HG02588 (cell line): ENCODE results near the gene SNTG2.

Experiments
- ATAC-seq: cut with Tn5 transposase; IDR thresholded peaks from one replicate; pipeline ENCODE4 v1.9.1; 2021; ENCODE audit warnings: mild to moderate bottlenecking, moderate library complexity; ENCODE audit not compliant: unreplicated experiment

The SNTG2 gene

GRCh38 chr2:987789-988188, 37.1 kb downstream of the SNTG2 start:
- no peak for ATAC-seq

GRCh38 chr2:989781-990467, 39.3 kb downstream of the SNTG2 start:
- ATAC-seq = no peak

- ATAC-seq = no peak
Observed at GRCh38 chr2:990970-991369, 40.3 kb downstream of the SNTG2 start.

GRCh38 chr2:1002350-1002749, 51.7 kb downstream of the SNTG2 start:
- no peak for ATAC-seq

DNA sequence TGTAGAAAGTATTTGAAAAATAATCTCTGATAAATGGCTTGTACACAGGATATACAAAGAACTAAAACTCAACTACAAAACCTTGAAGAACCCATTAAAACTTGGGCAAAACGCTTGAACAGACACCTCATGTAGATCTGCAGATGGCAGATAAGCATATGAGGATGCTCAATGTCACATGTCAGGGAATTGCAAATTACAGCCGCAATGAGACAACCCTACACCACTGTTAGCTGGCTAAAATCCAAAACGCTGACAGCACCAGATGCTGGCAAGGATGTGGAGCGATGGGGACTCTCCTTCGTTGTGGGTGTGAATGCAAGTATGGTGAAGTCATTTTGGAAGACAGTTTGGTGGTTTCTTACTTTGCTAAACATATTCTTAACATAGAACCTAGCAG, 53.7 kb downstream of the SNTG2 start:
- no peak for ATAC-seq

DNA sequence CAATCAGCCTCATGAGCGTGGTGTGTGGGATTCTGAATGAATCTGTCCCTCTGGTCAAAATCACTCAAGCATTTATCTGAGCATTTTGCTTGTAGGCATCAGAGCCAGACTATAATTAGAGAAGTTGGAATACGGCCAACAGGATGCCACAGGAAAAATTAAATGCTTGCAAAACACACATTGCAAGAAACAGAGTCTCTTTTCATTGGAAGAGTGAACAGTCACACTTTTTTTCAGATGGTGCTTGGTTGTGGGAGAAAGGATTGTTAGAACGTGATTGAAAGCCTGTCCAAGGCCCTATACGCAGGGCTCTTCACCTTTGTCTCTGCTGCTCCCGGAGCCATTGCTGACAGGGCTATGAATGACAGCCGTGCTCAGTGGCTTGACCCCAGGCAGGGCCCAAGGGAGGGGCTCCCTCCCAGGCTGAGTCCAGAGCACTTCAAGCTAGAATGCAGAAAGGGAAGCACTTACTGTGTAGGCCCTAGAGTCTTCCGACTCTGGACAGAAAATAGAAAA, 59.8 kb downstream of the SNTG2 start:
- ATAC-seq = no peak

DNA sequence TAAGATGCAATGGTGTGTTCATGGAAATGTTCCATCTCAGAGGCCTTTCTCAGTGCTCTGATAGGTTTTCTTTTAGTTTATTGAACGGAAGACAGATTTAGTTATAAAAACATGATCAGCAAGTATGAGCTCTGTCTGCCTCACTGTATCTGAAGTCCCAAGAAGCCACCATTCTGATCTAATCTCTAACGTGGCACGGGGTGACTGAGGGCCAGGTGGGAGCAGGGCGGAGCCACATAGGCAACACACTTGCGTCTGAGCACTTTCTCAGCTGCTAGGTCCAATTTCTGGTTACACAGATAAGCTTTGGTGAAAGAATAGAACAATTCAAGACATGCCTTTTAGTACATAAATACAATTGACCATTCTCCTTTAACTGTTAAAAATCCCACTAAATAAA, 60.4 kb downstream of the SNTG2 start:
- no peak for ATAC-seq

GRCh38 chr2:1011985-1012384, 61.3 kb downstream of the SNTG2 start:
- no peak for ATAC-seq

DNA sequence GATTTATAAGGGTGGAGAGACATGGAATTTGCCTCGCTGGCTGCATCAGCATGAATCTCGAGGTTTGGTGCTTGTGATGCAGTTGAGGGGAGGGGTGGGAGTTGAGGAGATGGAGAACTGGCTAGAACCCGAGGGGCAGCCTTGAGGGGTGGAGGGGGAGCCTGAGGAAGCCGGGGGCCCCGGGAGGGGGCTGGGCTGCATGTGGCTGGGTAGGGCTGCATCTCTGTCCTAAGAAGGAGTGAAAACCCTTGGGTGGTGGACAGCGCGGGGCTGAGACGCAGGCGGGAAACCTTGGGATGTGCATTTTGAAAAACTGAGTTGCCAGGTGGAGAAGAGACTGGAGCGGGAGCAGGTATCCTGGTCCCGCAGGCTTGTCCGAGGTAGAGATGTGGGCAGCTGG, 64.2 kb downstream of the SNTG2 start:
- no peak for ATAC-seq

- no peak for ATAC-seq
Observed at GRCh38 chr2:1016500-1016899, 65.9 kb downstream of the SNTG2 start.

GRCh38 chr2:1017827-1018226, 67.2 kb downstream of the SNTG2 start:
- ATAC-seq = no peak

DNA sequence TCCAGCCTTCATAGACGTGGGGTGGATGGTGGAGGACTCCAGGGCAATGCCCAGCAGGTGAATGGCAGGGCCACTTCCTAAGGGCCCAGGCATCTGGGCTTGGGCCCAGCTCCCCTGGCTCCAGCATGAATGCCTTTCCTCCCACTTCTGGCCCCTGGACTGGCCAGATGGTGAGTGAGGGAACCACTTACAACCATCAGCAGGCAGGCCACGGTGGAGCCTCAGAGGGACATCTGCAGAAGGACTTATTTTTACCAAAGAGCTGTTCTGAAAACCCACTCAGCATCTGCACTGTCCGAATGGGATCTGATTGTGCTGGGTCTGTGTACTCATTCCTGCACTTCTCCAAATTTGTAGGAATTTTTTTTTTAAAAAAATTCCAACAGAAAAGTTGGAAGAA, 69.6 kb downstream of the SNTG2 start:
- ATAC-seq = no peak

DNA sequence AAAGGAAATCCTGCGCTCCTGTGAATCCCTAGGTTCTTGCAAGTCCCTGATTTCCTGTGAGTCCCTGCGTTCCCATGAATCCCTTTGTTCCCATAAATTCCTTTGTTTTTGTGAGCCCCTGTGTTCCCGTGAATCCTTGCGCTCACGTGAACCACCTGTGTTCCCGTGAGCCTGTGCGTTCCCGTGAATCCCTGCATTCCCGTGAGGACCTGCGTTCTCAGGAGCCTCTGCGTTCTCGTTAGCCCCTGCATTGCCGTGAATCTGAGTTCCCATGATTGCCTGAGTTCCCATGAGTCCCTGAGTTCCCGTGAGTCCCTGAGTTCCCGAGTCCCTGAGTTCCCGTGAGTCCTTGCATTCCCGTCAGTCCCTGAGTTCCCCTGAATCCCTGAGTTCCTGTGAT, 71.5 kb downstream of the SNTG2 start:
- no peak for ATAC-seq

DNA sequence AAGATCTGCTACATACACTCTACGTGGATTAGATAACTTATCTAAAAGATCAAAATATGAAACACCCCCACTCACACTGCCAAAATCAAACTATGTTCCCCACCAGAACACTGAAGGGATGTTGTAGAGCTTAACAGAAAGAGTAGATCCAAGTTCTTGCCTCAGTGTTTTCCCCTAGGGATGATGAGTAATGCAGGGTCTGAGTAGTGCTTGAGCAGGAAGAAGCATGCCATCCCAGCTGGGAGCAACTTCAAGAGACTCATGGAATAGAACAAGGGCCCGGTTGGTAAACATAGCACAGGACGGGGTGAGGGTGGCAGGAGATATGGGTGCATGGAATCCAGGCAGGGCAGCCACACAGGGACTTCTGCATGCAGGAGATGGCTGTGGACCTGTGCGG, 74.3 kb downstream of the SNTG2 start:
- ATAC-seq = no peak

DNA sequence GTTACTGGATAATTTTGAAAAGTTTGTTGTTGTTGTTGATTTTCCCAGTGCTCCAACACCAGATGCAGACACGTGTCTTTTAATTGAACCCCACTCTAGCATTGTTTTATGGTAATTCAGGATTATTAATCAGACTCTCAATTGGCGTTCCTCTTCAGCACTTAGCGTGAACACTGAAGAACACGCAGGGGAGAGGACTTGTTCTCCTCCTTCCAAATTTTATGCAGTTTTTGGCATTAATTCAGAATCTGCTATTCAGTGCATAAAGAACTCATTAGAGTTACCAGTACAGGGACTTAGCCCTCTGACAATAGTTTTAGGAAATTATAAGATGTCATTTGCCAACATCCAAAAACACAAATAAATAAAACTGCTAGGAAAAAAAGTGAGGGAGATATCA, 75.5 kb downstream of the SNTG2 start:
- no peak for ATAC-seq

DNA sequence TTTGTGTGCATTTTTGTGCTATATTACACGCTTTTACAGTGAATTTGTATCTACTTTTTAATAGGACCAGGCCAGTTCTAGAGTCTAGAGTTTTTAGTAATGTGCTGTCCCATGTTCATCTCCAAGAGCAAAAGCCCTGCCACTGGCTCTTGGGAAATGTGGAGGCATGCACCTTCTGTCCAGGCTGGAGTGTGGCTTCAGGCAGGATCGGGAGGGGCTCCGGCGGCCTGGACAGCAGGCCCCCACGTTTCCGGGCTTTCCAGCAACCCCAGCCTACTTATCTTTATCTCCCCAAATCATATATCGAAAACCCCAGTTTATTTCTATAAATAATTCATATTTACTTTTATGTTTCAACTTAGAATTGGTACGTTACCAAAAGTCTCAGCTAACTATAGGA, 78.2 kb downstream of the SNTG2 start:
- no peak for ATAC-seq

DNA sequence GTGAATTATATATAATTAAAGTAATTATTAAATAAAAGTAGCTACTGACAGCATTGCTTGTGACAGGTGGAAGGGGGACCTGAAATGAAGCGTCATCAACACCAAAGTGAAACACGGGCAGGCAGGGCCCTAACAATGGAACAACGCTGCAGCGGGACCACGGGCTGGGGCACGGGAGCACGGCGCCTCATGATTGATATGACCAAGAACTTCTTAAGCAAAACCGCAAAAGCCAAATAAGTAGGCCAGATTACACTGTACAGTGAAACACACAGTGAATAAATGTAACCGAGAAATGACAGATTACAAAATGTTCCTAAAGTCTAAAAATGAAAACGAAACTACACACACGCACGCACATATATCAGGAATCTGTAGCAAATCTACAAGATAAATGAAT, 81.4 kb downstream of the SNTG2 start:
- ATAC-seq = no peak

DNA sequence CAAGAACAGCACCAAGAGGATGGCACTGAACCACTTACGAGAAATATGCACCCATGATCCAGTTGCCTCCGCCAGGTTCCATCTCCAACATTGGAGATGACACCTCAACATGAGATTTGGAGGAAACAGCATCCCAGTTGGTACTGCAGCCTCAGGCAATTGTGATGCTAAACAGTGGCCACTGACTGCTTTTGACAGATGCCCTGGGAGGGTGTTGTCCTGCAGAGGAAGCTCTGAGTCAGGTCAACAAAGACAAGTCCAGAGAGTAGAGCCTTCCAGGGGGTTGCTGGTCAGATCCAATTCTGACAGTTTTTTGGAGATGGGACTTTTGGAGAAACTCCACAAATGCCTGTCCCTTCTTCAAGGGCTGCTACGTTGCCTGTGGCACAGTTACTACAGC, 82.4 kb downstream of the SNTG2 start:
- ATAC-seq = no peak

GRCh38 chr2:1037066-1037465, 86.4 kb downstream of the SNTG2 start:
- ATAC-seq = no peak

DNA sequence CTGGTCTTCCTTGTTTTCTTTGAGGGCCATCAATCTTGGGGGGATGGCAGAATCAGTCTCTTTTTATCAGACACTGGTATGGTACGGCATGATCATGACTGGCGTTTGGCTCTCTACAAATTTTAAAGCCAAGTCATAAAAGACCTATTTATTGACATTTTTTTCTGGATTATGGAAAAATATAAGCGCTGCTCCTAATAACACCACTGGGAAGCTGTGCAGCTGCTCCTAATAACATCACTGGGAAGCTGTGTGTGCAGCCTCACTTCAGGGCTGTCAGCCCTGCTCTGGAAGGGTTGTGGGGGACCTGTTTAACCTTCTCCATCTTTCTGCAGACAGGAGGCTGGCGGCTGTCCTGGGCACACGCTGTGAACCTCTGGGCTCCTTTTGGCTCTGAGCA, 88.9 kb downstream of the SNTG2 start:
- ATAC-seq = no peak

GRCh38 chr2:1041012-1041805, 90.6 kb downstream of the SNTG2 start:
- no peak for ATAC-seq

DNA sequence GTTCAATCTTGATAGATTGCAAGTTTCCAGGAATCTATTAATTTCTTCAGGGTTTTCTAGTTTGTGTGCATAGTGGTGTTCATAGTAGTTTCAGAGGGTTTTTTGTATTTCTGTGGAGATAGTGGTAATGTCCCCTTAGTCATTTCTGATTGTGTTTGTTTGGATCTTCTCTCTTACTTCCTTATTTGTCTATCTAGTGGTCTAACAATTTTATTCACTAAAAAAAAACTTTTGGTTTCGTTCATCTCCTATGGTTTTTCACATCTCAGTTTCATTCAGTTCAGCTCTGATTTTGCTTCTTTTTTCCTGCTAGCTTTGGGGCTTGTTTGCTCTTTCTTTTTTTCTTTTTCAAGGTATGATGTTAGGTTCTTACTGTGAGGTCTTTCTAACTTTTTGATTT, 94.5 kb downstream of the SNTG2 start:
- ATAC-seq = no peak
